ENCODE results near the gene CELF4.

DNA sequence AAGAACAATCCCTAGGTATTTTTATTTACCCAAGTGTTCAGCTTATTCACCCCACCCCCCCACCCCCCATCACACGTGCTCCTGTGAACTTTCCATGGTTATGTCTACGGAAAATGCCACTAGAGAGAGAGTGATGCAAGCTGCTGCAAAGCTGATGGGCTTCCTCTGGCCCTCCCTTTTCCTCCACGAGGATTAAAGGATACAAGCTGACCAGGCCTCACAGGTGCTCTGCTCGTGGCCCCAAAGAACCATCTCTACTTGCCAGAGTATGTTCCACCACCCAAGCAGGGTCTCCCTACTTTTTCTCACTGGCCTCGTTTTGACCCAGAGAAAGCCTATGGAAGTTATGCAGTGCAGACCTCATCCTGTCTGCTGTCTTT lies 342.6 kb downstream of the CELF4 start:
- no peak for TF ChIP-seq POLR2A (IDR thresholded peaks at IDR 0.05)
- TF ChIP-seq, protein P1, sequence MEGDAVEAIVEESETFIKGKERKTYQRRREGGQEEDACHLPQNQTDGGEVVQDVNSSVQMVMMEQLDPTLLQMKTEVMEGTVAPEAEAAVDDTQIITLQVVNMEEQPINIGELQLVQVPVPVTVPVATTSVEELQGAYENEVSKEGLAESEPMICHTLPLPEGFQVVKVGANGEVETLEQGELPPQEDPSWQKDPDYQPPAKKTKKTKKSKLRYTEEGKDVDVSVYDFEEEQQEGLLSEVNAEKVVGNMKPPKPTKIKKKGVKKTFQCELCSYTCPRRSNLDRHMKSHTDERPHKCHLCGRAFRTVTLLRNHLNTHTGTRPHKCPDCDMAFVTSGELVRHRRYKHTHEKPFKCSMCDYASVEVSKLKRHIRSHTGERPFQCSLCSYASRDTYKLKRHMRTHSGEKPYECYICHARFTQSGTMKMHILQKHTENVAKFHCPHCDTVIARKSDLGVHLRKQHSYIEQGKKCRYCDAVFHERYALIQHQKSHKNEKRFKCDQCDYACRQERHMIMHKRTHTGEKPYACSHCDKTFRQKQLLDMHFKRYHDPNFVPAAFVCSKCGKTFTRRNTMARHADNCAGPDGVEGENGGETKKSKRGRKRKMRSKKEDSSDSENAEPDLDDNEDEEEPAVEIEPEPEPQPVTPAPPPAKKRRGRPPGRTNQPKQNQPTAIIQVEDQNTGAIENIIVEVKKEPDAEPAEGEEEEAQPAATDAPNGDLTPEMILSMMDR (IDR thresholded peaks at IDR 0.05 in 8 of 11, conservative IDR thresholded peaks at IDR 0.05 in 3 of 11): no peak

Measured in spleen (tissue), 7 donors.